PC-9 (cell line): ENCODE data around the gene FAM53A. TPM values are rescaled to one million over a fixed set of nuclear protein-coding genes. Genes with fewer than 3 reads are reported as not detected.

Experiments
- BruUV-seq: library from RNA; stranded (reverse); fragments of 400-500 nt; replicated peaks from 2 replicates; lab custom pipeline; 2021; lab: Mats Ljungman, UMichigan
- CTCF ChIA-PET: fragments of 300-600 bp; sonication (Branson Sonifier 250); formaldehyde crosslinking; loops from one replicate; lab custom pipeline; 2022; ENCODE audit warnings: antibody characterized with exemption; lab: Charles Lee
- POLR2A ChIA-PET: fragments of 300-600 bp; sonication (Branson Sonifier 250); formaldehyde crosslinking; loops from one replicate; lab custom pipeline; 2022; ENCODE audit warnings: antibody characterized with exemption; ENCODE audit not compliant: unreplicated experiment; lab: Charles Lee
- DNase-seq, 2 experiments: peaks; one replicate each; pipeline versions ENCODE4 v3.0.0 to v3.0.0-alpha.2; 2015 to 2022; ENCODE audit warnings: mixed read lengths in 1 of 2
- H2AFZ ChIP-seq: fragments of 200-600 bp; sonication (generic); 2 replicates; pipeline ENCODE4 v1.8.1; 2017; ENCODE audit warnings: antibody characterized with exemption
- H3F3A ChIP-seq: fragments of 200-600 bp; sonication (generic); 2 replicates; pipeline ENCODE4 v1.8.1; 2017; ENCODE audit warnings: antibody characterized with exemption, mild to moderate bottlenecking, low read depth; ENCODE audit not compliant: insufficient read depth
- H3K27ac ChIP-seq: fragments of 200-600 bp; sonication (generic); 2 replicates; pipeline ENCODE4 v1.6.1; 2016; ENCODE audit warnings: mixed run types
- H3K27me3 ChIP-seq: fragments of 200-600 bp; sonication (generic); 2 replicates; pipeline ENCODE4 v1.6.1; 2016; ENCODE audit warnings: low read depth, mixed run types; ENCODE audit not compliant: insufficient read depth
- H3K36me3 ChIP-seq: fragments of 200-600 bp; sonication (generic); 2 replicates; pipeline ENCODE4 v1.6.1; 2016; ENCODE audit warnings: low read depth, mixed run types
- H3K4me1 ChIP-seq: fragments of 200-600 bp; sonication (generic); replicated peaks from 2 replicates; pipeline ENCODE4 v1.6.1; 2016; ENCODE audit warnings: mixed run types; ENCODE audit not compliant: insufficient read depth
- H3K4me2 ChIP-seq: fragments of 200-600 bp; sonication (generic); 2 replicates; pipeline ENCODE4 v1.6.1; 2017; ENCODE audit warnings: mixed run types
- H3K4me3 ChIP-seq: fragments of 200-600 bp; sonication (generic); 2 replicates; pipeline ENCODE4 v1.6.1; 2016; ENCODE audit warnings: mixed run types
- H3K79me2 ChIP-seq: fragments of 200-600 bp; sonication (generic); 2 replicates; pipeline ENCODE4 v1.6.1; 2017; ENCODE audit warnings: low read depth, mixed run types
- H3K9me2 ChIP-seq: fragments of 200-600 bp; sonication (generic); 2 replicates; pipeline ENCODE4 v1.8.1; 2017; ENCODE audit warnings: mild to moderate bottlenecking; ENCODE audit not compliant: insufficient read depth
- H3K9me3 ChIP-seq: fragments of 200-600 bp; sonication (generic); 2 replicates; pipeline ENCODE4 v1.8.1; 2016; ENCODE audit warnings: low read depth; ENCODE audit not compliant: insufficient read depth
- H4K20me1 ChIP-seq: fragments of 200-600 bp; sonication (generic); 2 replicates; pipeline ENCODE4 v1.8.1; 2017; ENCODE audit not compliant: insufficient read depth
- EZH2 ChIP-seq: fragments of 200-600 bp; sonication (generic); IDR thresholded peaks from 2 replicates; pipeline ENCODE4 v1.8.0; 2017; ENCODE audit warnings: antibody characterized with exemption, low read depth
- intact Hi-C: fragments of 100-400 bp; cut with micrococcal nuclease; formaldehyde crosslinking; loops from one replicate; pipeline ENCODE4 v1.10.0; 2022; ENCODE audit not compliant: unreplicated experiment
- total RNA-seq: library from RNA; stranded (reverse); gene quantifications from 2 replicates; pipeline ENCODE4 v1.2.3, GENCODE V29; 2021
- TF ChIP-seq, protein P1 (sequence below): fragments of 200-600 bp; sonication (generic); conservative IDR thresholded peaks from 2 replicates; pipeline ENCODE4 v1.6.1; 2017; ENCODE audit warnings: mixed run types, antibody characterized with exemption, mild to moderate bottlenecking, moderate library complexity

FAM53A gene
- total RNA-seq, 1 experiment from 2014 or later: 4.0 TPM

DNA sequence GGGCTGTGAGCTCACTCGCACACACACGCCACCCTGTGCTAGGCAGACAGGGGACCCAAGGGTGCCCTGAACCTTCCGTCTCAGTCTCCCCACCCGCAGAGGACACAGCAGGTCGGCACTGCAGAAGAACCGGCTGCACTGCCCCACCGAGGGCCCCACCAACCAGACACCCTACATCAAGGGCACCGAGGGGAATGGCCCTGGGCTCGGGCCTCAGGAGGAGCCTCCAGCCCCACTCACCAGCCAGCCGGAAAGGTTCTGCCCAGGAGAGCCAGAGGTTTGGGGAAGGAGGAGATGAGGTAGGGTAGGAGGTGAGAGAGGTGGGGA lies 45.9 kb downstream of the FAM53A start:
- Histone ChIP-seq H3K27me3 (peaks cover 64% of the 10 kb centered on the region), H3K4me2 (no peak overlapping the region), H3K9me3 (no peaks in the 10 kb centered on the region), H3K36me3 (no peaks in the 10 kb centered on the region), H4K20me1 (no peaks in the 10 kb centered on the region; the same call in 1 of the 2 replicates), H3F3A (no peaks in the 10 kb centered on the region), H3K4me3 (no peak overlapping the region), H3K4me1 (no peaks in the 10 kb centered on the region), H3K79me2 (no peaks in the 10 kb centered on the region), H3K9me2 (no peaks in the 10 kb centered on the region), H3K27ac (no peak overlapping the region), H2AFZ (no peak overlapping the region)
- DNase-seq: no peak
- no TSS peak for BruUV-seq
- TF ChIP-seq, protein P1, sequence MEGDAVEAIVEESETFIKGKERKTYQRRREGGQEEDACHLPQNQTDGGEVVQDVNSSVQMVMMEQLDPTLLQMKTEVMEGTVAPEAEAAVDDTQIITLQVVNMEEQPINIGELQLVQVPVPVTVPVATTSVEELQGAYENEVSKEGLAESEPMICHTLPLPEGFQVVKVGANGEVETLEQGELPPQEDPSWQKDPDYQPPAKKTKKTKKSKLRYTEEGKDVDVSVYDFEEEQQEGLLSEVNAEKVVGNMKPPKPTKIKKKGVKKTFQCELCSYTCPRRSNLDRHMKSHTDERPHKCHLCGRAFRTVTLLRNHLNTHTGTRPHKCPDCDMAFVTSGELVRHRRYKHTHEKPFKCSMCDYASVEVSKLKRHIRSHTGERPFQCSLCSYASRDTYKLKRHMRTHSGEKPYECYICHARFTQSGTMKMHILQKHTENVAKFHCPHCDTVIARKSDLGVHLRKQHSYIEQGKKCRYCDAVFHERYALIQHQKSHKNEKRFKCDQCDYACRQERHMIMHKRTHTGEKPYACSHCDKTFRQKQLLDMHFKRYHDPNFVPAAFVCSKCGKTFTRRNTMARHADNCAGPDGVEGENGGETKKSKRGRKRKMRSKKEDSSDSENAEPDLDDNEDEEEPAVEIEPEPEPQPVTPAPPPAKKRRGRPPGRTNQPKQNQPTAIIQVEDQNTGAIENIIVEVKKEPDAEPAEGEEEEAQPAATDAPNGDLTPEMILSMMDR: no peak
- no peak for TF ChIP-seq EZH2
- POLR2A ChIA-PET: no interaction called here
- CTCF ChIA-PET: no interaction called here
- intact Hi-C loops: no loop called here

DNA sequence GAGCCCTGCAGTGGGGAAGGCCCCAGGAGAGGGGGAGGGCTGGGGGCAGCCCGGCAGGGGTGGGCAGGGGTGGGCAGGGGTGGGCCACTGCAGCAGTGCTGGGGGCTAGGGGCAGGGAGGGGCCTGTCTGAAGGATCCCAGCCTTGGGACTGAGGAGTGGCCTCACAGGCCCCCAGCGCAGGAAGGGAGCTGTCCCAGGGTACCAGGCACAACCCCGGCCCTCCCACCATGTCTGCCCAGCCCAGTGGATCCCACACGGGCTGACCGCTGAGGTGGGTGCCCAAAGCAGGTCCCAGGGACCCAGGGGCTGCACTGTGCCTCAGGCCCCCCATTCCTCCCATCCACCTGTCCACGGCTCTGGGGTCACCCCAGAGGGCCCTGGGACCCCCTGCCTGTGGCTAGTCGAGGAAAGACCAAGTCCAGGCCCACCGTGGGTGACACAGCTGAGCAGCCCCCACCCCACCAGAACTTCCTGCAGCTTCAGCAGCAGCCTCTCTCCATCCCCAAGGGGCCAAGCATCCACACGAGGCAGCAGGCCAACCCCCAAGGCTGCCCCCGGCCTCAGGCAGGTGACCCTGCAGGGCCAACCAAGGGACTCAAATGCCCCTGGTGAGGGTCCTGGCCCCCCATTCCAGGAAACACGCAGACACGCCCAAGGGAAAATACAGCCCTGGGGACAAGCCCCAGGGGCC lies 46.4 kb downstream of the FAM53A start:
- ChIA-PET POLR2A (no interaction called here), CTCF (no interaction called here)
- Histone ChIP-seq H2AFZ (no peak overlapping the region), H3K4me2 (no peak overlapping the region), H3K79me2 (no peaks in the 10 kb centered on the region), H4K20me1 (no peaks in the 10 kb centered on the region; the same call in 1 of the 2 replicates), H3K27me3 (peaks cover 69% of the 10 kb centered on the region), H3K36me3 (no peaks in the 10 kb centered on the region), H3K9me2 (no peaks in the 10 kb centered on the region), H3K9me3 (no peaks in the 10 kb centered on the region), H3K4me3 (no peak overlapping the region), H3K4me1 (no peaks in the 10 kb centered on the region), H3F3A (no peaks in the 10 kb centered on the region), H3K27ac (no peak overlapping the region)
- BruUV-seq: no TSS peak
- DNase-seq: no peak
- no peak for TF ChIP-seq EZH2
- TF ChIP-seq, protein P1: no peak
- intact Hi-C loops: no loop called here

DNA sequence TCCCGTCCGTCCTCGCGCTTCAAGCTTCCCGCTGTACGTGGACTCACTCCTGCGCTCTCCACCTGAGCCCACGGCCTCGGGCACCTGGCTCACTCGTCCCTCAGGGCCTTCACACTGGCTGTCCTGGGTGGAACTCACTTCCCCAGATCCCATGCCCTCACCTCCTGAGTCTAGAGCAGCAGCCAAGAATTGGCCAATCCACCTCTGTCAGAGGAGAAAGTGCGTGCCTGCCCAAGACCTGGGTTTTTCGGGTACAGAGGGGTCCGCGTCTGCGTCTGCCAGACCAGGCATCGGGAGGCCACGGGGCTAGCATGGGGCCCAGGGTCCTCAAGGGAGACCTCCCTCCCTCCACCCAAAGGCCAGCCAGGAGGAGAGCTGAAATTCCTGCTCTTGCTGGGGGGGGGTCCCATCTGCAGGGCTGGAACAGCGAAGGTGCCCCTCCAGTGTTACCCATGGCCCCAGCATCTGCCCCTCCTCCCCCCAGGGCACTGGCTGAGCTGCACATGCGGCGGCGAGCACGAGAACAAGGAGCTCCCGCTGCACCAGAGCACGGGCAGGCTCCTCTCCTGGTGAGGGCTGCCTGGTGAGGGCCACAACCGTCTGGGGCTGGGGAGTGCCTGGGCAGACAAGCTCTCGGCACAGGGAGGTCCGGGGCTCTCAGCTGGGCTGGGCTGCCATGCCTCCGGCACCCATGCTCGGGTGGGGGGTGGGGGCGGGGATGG lies 47.5 kb downstream of the FAM53A start:
- H3K4me1 ChIP-seq: no peaks in the 10 kb centered on the region
- no peaks in the 10 kb centered on the region for H3K9me3 ChIP-seq
- no peaks in the 10 kb centered on the region for H3K36me3 ChIP-seq
- no peaks in the 10 kb centered on the region for H3K9me2 ChIP-seq
- H2AFZ ChIP-seq: no peak overlapping the region
- H3K79me2 ChIP-seq: no peaks in the 10 kb centered on the region
- DNase-seq: no peak
- H3K27ac ChIP-seq: no peak overlapping the region
- ChIA-PET POLR2A (no interaction called here), CTCF (no interaction called here)
- intact Hi-C loops: no loop called here
- H4K20me1 ChIP-seq: no peaks in the 10 kb centered on the region; the same call in 1 of the 2 replicates
- H3K4me3 ChIP-seq: no peak overlapping the region
- peaks cover 76% of the 10 kb centered on the region for H3K27me3 ChIP-seq
- H3F3A ChIP-seq: no peaks in the 10 kb centered on the region
- no peak overlapping the region for H3K4me2 ChIP-seq
- TF ChIP-seq EZH2: no peak
- TF ChIP-seq, protein P1: no peak
- no TSS peak for BruUV-seq
